Smooth muscle cell (in vitro differentiated cells): ENCODE results near the gene GJB5. TPM values are rescaled to one million over a fixed set of nuclear protein-coding genes. Genes with fewer than 3 reads are reported as not detected.

ENCODE experiments used
- DNase-seq: peaks from one replicate; lab custom pipeline; 2025; ENCODE audit not compliant: unreplicated experiment; lab: John Stamatoyannopoulos, UW
- H2AFZ ChIP-seq: fragments of 200-600 bp; sonication (generic); 2 replicates; pipeline ENCODE4 v1.6.0; 2016; ENCODE audit warnings: antibody characterized with exemption, low read depth, mild to moderate bottlenecking
- H3F3A ChIP-seq: fragments of 200-600 bp; sonication (generic); 2 replicates; pipeline ENCODE4 v1.6.0; 2017; ENCODE audit warnings: antibody characterized with exemption, low read depth
- H3K27ac ChIP-seq: fragments of 200-600 bp; sonication (generic); 2 replicates; pipeline ENCODE4 v1.5.1; 2016; ENCODE audit warnings: low read depth, mild to moderate bottlenecking
- H3K27me3 ChIP-seq: fragments of 200-600 bp; sonication (generic); 2 replicates; pipeline ENCODE4 v1.6.1; 2016; ENCODE audit warnings: low read depth, mild to moderate bottlenecking
- H3K36me3 ChIP-seq: fragments of 200-600 bp; sonication (generic); 2 replicates; pipeline ENCODE4 v1.5.1; 2016; ENCODE audit warnings: low read depth
- H3K4me1 ChIP-seq: fragments of 200-600 bp; sonication (generic); 2 replicates; pipeline ENCODE4 v1.5.1; 2016; ENCODE audit warnings: low read depth
- H3K4me2 ChIP-seq: fragments of 200-600 bp; sonication (generic); 2 replicates; pipeline ENCODE4 v1.6.0; 2016; ENCODE audit warnings: mild to moderate bottlenecking
- H3K4me3 ChIP-seq: fragments of 200-600 bp; sonication (generic); 2 replicates; pipeline ENCODE4 v1.5.1; 2016; ENCODE audit warnings: mild to moderate bottlenecking
- H3K79me2 ChIP-seq: fragments of 200-600 bp; sonication (generic); 2 replicates; pipeline ENCODE4 v1.6.0; 2016; ENCODE audit warnings: low read depth, mild to moderate bottlenecking
- H3K9ac ChIP-seq: fragments of 200-600 bp; sonication (generic); 2 replicates; pipeline ENCODE4 v1.6.0; 2016; ENCODE audit warnings: low read depth
- H3K9me3 ChIP-seq: fragments of 200-600 bp; sonication (generic); replicated peaks from 2 replicates; pipeline ENCODE4 v1.5.1; 2016; ENCODE audit warnings: low read depth
- H4K20me1 ChIP-seq: fragments of 200-600 bp; sonication (generic); 2 replicates; pipeline ENCODE4 v1.6.0; 2016; ENCODE audit warnings: low read depth
- CTCF ChIP-seq: fragments of 200-600 bp; sonication (generic); IDR thresholded peaks from 2 replicates; pipeline ENCODE4 v1.5.1; 2017; ENCODE audit warnings: borderline replicate concordance, mild to moderate bottlenecking, antibody characterized with exemption; ENCODE audit not compliant: insufficient read depth, poor library complexity, severe bottlenecking
- WGBS: methylation state at CpG from one replicate; pipeline ENCODE4 v1.1.7; 2016; ENCODE audit warnings: low lambda C conversion rate; 5-methylcytosine and 5-hydroxymethylcytosine counted together
- polyA plus RNA-seq: library from polyadenylated mRNA; unstranded; fragments of >200 nt; fragmentation: Nextera tagmentation; extraction: Ambion mirVana; gene quantifications from 2 replicates; pipeline ENCODE4 v1.2.1, GENCODE V29; 2016
- total RNA-seq: library from RNA; depleted of rRNA; stranded (reverse); fragments of >200 nt; gene quantifications from 2 replicates; pipeline ENCODE4 v1.2.3, GENCODE V29; 2014

Gene GJB5
- total and polyA plus RNA-seq, 2 experiments from 2014 or later, result 2.5 to 8.8 TPM

GRCh38 chr1:34781844-34782391 lies 27.1 kb downstream of the GJB5 start:
- Histone ChIP-seq H3K4me2 (peak overlapping the region; percentile 87), H2AFZ (no peak overlapping the region), H3K36me3 (no peaks in the 10 kb centered on the region), H4K20me1 (no peaks in the 10 kb centered on the region), H3K4me3 (peak overlapping the region; percentile 40), H3F3A (no peaks in the 10 kb centered on the region), H3K27ac (peak overlapping the region; percentile 49), H3K4me1 (peaks cover 9% of the 10 kb centered on the region), H3K79me2 (no peaks in the 10 kb centered on the region), H3K9ac (no peak overlapping the region), H3K9me3 (no peaks in the 10 kb centered on the region), H3K27me3 (peaks cover 54% of the 10 kb centered on the region)
- DNase-seq, result no peak
- whole genome bisulfite sequencing, result 17% methylated on average over 11 of the region's 18 CpGs
- no peak for TF ChIP-seq CTCF

DNA sequence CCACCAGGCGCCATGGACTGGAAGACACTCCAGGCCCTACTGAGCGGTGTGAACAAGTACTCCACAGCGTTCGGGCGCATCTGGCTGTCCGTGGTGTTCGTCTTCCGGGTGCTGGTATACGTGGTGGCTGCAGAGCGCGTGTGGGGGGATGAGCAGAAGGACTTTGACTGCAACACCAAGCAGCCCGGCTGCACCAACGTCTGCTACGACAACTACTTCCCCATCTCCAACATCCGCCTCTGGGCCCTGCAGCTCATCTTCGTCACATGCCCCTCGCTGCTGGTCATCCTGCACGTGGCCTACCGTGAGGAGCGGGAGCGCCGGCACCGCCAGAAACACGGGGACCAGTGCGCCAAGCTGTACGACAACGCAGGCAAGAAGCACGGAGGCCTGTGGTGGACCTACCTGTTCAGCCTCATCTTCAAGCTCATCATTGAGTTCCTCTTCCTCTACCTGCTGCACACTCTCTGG lies 29.9 kb downstream of the GJB5 start:
- Histone ChIP-seq H3K36me3 (no peaks in the 10 kb centered on the region), H3K27me3 (peaks cover 40% of the 10 kb centered on the region), H3K79me2 (no peaks in the 10 kb centered on the region)

GRCh38 chr1:34785231-34785874 lies 30.5 kb downstream of the GJB5 start:
- no peak overlapping the region for H2AFZ ChIP-seq
- H3K9me3 ChIP-seq, result no peaks in the 10 kb centered on the region
- H3K36me3 ChIP-seq, result no peaks in the 10 kb centered on the region
- H3K27me3 ChIP-seq, result peaks cover 35% of the 10 kb centered on the region
- peaks cover 9% of the 10 kb centered on the region for H3K4me1 ChIP-seq
- whole genome bisulfite sequencing, result 91% methylated on average over 22 of the region's 22 CpGs
- TF ChIP-seq CTCF, result no peak
- H3K79me2 ChIP-seq, result no peaks in the 10 kb centered on the region
- DNase-seq, result no peak
- H3K4me2 ChIP-seq, result no peak overlapping the region
- no peak overlapping the region for H3K27ac ChIP-seq
- no peak overlapping the region for H3K9ac ChIP-seq
- H4K20me1 ChIP-seq, result no peaks in the 10 kb centered on the region
- H3F3A ChIP-seq, result no peaks in the 10 kb centered on the region
- no peak overlapping the region for H3K4me3 ChIP-seq

More for the DNA sequence above, 29.9 kb downstream of the GJB5 start:
- H3K4me2 ChIP-seq, result no peak overlapping the region
- peaks cover 9% of the 10 kb centered on the region for H3K4me1 ChIP-seq
- no peak overlapping the region for H2AFZ ChIP-seq
- no peaks in the 10 kb centered on the region for H3K9me3 ChIP-seq
- DNase-seq, result no peak
- no peaks in the 10 kb centered on the region for H4K20me1 ChIP-seq
- H3F3A ChIP-seq, result no peaks in the 10 kb centered on the region
- H3K27ac ChIP-seq, result no peak overlapping the region
- H3K9ac ChIP-seq, result no peak overlapping the region
- H3K4me3 ChIP-seq, result no peak overlapping the region
- 95% methylated on average over 28 of the region's 28 CpGs for WGBS
- TF ChIP-seq CTCF, result no peak
